GM23248 (cell line): ENCODE results near the gene PPP1R3E.

Experiments
- EZH2 ChIP-seq: fragments of 200-600 bp; sonication (generic); IDR thresholded peaks from 2 replicates; pipeline ENCODE4 v1.6.1; 2018; ENCODE audit warnings: antibody characterized with exemption, mild to moderate bottlenecking; ENCODE audit not compliant: insufficient read depth, poor library complexity, severe bottlenecking
- EZH2phosphoT487 ChIP-seq: fragments of 200-600 bp; sonication (generic); IDR thresholded peaks from 2 replicates; pipeline ENCODE4 v1.6.1; 2018; ENCODE audit warnings: antibody characterized with exemption, moderate library complexity, mild to moderate bottlenecking, low read depth; ENCODE audit not compliant: insufficient read depth

DNA sequence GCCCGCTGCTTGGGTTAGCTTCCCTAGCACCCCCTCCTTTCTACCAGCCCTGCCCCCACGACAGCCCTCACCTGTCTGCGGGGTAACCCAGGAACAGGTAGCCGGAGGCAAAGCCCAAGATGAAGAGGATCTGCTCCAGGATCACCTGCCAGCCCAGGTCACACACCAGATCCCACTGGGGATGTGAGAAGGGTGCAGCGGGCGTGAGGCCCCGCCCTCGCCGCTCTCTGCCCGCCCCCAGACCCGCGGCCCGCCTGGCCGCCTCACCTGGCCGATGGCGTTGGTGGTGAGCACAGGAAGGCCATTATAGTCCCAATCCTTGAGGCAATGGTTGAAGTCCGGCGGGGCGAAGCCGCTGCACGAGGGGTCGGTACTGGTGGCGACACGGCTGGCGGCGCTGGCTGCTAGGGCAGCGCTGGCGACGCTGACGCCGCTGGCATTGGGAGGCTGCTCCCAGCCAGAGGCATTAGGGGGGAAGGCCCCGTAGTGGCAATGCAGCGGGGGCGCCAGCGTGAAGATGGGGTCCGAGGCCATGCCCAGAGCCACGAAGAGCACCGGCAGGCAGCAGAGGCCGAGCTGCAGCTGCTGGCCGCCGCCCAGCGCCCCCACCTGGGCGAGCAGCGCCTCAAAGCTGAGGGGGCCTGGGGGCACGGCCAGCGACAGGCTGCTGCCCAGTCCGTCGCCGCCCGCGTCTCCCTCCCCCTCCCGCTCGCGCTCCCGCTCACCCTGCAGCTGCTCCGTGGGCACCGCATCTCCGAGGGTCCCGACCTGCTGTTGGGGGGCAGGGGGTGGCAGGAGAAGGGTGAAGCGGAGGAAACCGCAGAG lies 49.2 kb upstream of the PPP1R3E start:
- TF ChIP-seq EZH2phosphoT487 (no peak), EZH2 (no peak)
